HL-60/S4 treated with phorbol 12-myristate 13-acetate at 8.2 ng/mL for 4 days and 3 days (cell line): Measurements from ENCODE around the gene HTR4.
"Not testable (repeated sequence)": the region's sequence is repeated elsewhere in the genome, so short reads cannot be mapped to it uniquely, and the experiment has no call there.

Experiments
- in situ Hi-C: fragments of 300-500 bp; cut with MboI; formaldehyde crosslinking; loops from 2 replicates; pipeline ENCODE4 v1.15.0; 2022; ENCODE audit warnings: low sequenced_read_pairs

HTR4 gene

GRCh38 chr5:148541054-148541835, 113.1 kb downstream of the HTR4 start:
- in situ Hi-C loops, result no loop called here

- in situ Hi-C loops, result no loop called here
These were observed 113.7 kb downstream of the HTR4 start for GRCh38 chr5:148540647-148541046.

DNA sequence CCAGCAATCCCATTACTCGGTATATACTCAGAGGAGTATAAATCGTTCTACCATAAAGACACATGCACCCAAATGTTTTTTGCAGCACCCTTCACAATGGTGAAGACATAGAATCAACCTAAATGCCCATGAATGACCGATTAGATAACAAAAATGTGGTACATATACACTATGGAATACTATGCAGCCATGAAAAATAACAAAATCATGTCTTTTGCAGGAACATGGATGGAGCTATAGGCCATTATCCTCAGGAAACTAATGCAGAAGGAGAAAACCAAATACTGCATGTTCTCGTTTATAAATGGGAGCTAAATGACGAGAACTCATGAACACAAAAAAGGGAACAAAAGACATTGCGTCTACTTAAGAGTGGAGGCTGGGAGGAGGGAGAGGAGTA, 114.5 kb downstream of the HTR4 start:
- in situ Hi-C loops, result no loop called here

- in situ Hi-C loops, result no loop called here
These were observed 119.1 kb downstream of the HTR4 start for GRCh38 chr5:148535190-148535589.

DNA sequence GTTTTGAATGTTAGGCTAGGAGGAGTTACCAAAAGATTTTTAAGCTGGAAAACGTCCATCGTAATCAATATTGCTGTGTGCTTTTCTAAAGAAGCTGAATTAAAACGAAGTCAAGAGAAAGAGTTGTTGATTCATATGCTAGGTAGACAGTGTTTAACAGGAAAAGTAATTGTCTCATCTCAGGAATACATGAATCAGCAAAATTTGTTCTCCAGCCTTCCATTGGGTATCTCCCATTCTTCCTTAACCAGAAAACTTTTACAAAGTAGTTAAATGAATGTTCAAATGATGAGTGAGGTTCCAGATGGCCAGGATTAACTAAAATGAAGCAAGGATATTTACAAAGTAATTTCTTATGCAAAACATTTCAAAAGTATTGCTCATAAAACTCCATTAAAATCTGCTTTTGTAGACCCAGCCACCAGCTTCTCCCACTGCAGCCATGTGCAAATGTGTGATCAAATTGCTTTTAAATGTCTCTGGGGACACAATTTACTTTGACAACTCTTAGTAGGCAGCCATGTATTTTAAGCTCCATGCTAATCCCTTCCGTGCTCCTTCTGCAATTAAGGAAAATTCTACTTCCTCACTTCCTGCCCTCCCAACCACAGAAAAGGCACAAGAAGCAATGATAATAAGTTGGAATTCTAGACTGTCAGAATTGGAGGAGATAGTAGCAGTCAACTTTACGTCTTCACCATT, 121.2 kb downstream of the HTR4 start:
- in situ Hi-C loops, result no loop called here

GRCh38 chr5:148529450-148529849, 124.9 kb downstream of the HTR4 start:
- in situ Hi-C loops, result not testable (repeated sequence)

DNA sequence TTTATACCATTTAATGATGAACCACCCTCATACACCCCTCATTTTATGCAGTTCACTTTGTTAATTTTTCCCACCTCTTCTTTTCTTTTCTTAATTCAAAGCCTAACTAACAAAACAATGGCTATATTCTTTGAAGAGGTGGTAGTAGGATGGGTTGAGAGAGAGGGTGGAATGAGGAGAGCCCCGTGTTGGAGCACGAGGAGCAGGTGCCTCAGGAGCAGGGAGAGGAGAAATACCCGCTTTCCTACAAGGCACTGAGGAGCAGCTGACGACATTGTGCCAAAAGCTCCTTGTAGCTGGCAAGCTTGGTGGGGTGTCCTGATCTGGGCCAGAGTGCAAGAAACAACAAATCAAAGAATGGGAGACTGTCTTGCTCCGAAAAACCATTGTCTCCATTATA, 129.6 kb downstream of the HTR4 start:
- in situ Hi-C loops, result no loop called here

GRCh38 chr5:148523139-148523538, 131.2 kb downstream of the HTR4 start:
- in situ Hi-C loops, result no loop called here

GRCh38 chr5:148515460-148515859, 138.9 kb downstream of the HTR4 start:
- in situ Hi-C loops, result no loop called here

- in situ Hi-C loops, result no loop called here
These were observed 140.0 kb downstream of the HTR4 start for GRCh38 chr5:148514344-148514743.

GRCh38 chr5:148512498-148512897, 141.8 kb downstream of the HTR4 start:
- in situ Hi-C loops, result no loop called here

- in situ Hi-C loops, result no loop called here
These were observed 142.4 kb downstream of the HTR4 start for GRCh38 chr5:148511810-148512347.

DNA sequence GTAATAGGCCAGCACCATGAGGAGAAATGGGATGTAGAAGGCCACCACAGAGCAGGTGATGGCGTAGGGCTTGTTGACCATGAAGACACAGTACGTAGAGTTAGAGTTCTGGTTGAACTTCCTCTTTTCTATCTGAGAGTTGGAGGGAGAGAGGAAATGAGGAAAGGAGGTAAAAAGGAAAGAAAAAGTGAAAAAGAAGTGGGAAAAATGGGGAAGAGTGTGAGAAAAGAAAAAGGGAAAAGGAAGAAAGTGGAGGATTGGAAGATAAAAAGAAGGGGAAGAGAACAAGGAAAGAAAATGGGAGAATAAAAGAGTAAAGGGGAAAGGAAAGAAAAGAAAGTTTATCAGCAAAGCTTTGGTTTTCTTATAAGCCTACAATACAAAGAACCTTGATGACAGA, 144.4 kb downstream of the HTR4 start:
- in situ Hi-C loops, result no loop called here

DNA sequence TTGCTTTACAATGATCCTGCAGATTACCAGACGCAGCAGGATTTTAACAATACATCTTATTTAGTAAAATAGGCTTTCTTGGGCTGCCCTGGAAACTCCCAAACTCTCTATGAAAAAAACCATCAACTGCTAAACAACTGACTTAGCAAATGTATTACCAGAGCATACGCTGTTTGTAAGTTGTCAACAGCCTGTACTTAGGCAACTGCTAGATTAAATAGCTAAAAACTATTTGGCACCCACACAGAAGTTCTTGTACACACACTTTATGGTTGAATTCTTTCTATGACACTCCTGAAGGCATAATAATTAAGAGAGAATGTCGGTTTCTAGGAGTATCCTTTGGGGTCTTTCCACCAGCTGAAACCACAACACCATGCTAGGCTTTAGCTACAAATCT, 146.7 kb downstream of the HTR4 start:
- in situ Hi-C loops, result no loop called here

- in situ Hi-C loops, result no loop called here
These were observed 154.9 kb downstream of the HTR4 start for GRCh38 chr5:148499452-148499851.

DNA sequence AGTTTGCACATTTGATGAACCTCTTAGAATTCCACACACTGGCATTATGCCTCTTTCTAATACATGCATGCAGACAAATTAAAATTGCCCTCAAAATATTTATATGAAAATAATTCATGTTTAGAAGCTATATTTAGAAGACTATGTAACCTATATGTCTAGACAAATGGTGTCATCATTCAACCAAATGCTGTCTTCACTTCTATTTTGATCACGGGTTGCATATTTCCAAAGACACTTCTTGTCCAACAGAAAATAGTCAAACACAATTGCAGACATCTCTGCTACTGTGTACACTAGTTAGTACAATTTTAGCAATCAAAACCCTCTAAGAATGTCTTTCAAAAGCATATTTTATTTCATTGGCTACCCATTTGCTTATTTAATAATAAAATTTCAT, 156.6 kb downstream of the HTR4 start:
- in situ Hi-C loops, result no loop called here

- in situ Hi-C loops, result no loop called here
These were observed 162.0 kb downstream of the HTR4 start for GRCh38 chr5:148492351-148492750.

GRCh38 chr5:148491793-148492184, 162.5 kb downstream of the HTR4 start:
- in situ Hi-C loops, result no loop called here

DNA sequence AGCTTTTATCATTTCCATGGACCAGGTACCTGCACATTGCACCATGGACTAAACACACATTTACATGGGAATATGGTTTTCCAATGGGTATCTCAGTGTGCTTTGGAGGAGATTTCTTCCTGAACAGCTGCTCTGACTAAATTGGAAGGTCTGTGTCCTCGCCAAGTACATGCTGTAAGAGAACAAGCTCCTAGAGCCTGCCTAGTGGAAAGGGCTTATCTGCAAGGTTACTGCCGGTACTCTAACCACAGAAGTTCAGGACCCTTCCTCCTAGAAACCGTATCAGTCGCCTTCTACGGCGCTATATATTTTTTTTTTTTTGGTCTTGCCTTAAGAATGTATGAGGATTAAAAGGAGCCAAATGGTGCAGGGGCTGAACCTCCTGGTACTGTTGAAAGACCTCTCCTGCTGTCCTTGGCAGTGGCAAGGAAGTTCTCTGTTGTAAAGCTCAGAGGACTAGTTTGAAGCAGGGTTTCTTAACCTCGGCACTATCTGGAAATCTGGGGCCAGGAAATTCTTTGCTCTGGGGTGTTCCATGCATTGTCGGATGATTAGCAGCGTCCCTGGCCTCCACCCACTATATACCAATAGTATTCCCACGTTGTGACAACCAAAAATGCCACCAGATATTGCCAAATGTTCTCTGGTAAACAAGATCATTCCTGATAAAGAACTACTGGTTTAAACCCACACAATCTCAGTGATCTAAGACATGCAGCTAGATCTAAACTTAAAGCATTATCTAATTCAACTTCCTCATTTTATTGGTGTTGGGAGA, 163.1 kb downstream of the HTR4 start:
- in situ Hi-C loops, result no loop called here

DNA sequence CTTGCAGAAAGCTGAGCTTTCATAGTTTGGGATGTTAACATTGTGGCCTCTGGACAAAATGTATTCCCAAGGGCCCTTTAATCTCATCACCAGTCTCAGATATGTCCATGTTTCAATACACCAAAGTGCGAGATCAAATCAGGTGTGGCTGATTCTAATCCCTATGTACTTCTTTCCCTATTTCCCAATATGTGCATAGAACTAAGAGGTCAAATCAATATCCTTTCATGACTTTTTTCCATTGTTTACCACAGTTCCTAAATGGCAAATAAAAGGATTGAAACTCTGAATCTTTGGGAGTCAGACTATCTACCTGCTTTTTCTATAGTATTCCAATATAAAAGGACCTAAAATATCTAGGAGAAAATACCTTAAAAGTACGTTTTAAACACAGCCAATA, 165.6 kb downstream of the HTR4 start:
- in situ Hi-C loops, result no loop called here

- in situ Hi-C loops, result no loop called here
These were observed 167.9 kb downstream of the HTR4 start for GRCh38 chr5:148486456-148486855.
